Gastrocnemius medialis (tissue), 4 donors: ENCODE data around the gene SOWAHD. TPM values are rescaled to one million over a fixed set of nuclear protein-coding genes. Genes with fewer than 3 reads are reported as not detected.

Experiments used
- ATAC-seq, 2 donors: fragments of 150-250 bp; one replicate each; pipeline ENCODE4 v1.9.1; 2016
- DNase-seq, 2 donors: peaks; one replicate each; pipeline ENCODE4 v3.0.0-alpha.2; 2019
- H3K27ac ChIP-seq, 4 donors: fragments of 200-600 bp; sonication (generic); 1 replicate in 1 of 4; 2 replicates in 3 of 4; pipeline ENCODE4 v1.5.1; 2016 to 2018; ENCODE audit warnings: mild to moderate bottlenecking in 2 of 4, moderate library complexity in 1 of 4
- H3K27me3 ChIP-seq, 3 donors: fragments of 200-600 bp; sonication (generic) in 2 of 3; 1 replicate in 1 of 3; 2 replicates in 2 of 3; pipeline versions ENCODE4 v1.5.1 to v1.6.0; 2016 to 2019; ENCODE audit warnings: mild to moderate bottlenecking in 1 of 3, moderate library complexity in 1 of 3
- H3K36me3 ChIP-seq, 2 donors: fragments of 200-600 bp; sonication (generic) in 1 of 2; one replicate each; pipeline ENCODE4 v1.5.1; 2017 to 2018
- H3K4me1 ChIP-seq, 2 donors: fragments of 200-600 bp; sonication (generic) in 1 of 2; one replicate each; pipeline ENCODE4 v1.5.1; 2016 to 2017; ENCODE audit warnings: mild to moderate bottlenecking in 2 of 2
- H3K4me3 ChIP-seq, 4 donors: fragments of 200-600 bp; sonication (generic) in 3 of 4; 1 replicate in 1 of 4; 2 replicates in 3 of 4; pipeline ENCODE4 v1.5.1; 2016 to 2019; ENCODE audit warnings: mild to moderate bottlenecking in 2 of 4
- H3K9me3 ChIP-seq, 3 donors: fragments of 200-600 bp; sonication (generic) in 2 of 3; 1 replicate in 1 of 3; 2 replicates in 2 of 3; pipeline ENCODE4 v1.5.1; 2016 to 2019
- CTCF ChIP-seq, 5 experiments: fragments of 450-650 bp in 3 of 5; fragments of 200-600 bp in 2 of 5; sonication (generic) in 2 of 5; IDR thresholded peaks in 4 of 5; conservative IDR thresholded peaks in 1 of 5; 1 replicate in 4 of 5; 2 replicates in 1 of 5; pipeline ENCODE4 v1.5.1; 2016 to 2019; ENCODE audit warnings: antibody characterized with exemption in 5 of 5, mild to moderate bottlenecking in 3 of 5, moderate library complexity in 3 of 5
- POLR2A ChIP-seq, 2 donors: fragments of 450-650 bp; IDR thresholded peaks; one replicate each; pipeline ENCODE4 v1.6.1; 2017; ENCODE audit warnings: antibody characterized with exemption in 2 of 2, mild to moderate bottlenecking in 2 of 2, moderate library complexity in 2 of 2
- in situ Hi-C, 4 donors: fragments of 200-750 bp; cut with MboI; loops; one replicate each; pipeline versions ENCODE4 v1.15.0 to v1.8.0; 2017; ENCODE audit warnings: low sequenced_read_pairs in 4 of 4
- intact Hi-C: fragments of 100-400 bp; cut with DNase I; formaldehyde crosslinking; loops from one replicate; pipeline ENCODE4 v1.15.1; 2023; ENCODE audit warnings: low total_unique reads
- total RNA-seq, 4 donors: library from RNA; depleted of rRNA; stranded (reverse); fragments of >200 nt; gene quantifications; one replicate each; pipeline versions ENCODE4 v1.1.0 to v1.2.3, GENCODE V29; 2016

SOWAHD gene
- total RNA-seq, 4 donors from 2014 or later, result 0.76 TPM; not detected in 3

GRCh38 chrX:119809185-119809666 is 50.8 kb downstream of the SOWAHD start:
- intact Hi-C loops (no loop called here), in situ Hi-C loops (no loop called here)
- H3K4me3 ChIP-seq, result no peak overlapping the region
- no peaks in the 10 kb centered on the region for H3K36me3 ChIP-seq
- no peak for DNase-seq
- no peaks in the 10 kb centered on the region for H3K27me3 ChIP-seq
- no peak overlapping the region for H3K27ac ChIP-seq
- H3K4me1 ChIP-seq, result no peaks in the 10 kb centered on the region
- no peak for ATAC-seq
- no peak for TF ChIP-seq CTCF (IDR thresholded peaks at IDR 0.05 in 4 of 5, conservative IDR thresholded peaks at IDR 0.05 in 1 of 5)
- no peak for TF ChIP-seq POLR2A (IDR thresholded peaks at IDR 0.05)
- H3K9me3 ChIP-seq, result no peaks in the 10 kb centered on the region

Other genes with a start within 250 kb of the SOWAHD start
- 10 to 100 TPM; 15.3 to 38.0 (median 17.3) TPM for gene STEEP1, start 193.2 kb upstream of the SOWAHD start, total RNA-seq
- gene UBE2A, start 184.0 kb upstream of the SOWAHD start, total RNA-seq, result 10 to 100 TPM; 28.1 to 41.7 (median 35.9) TPM
- 1 to 10 TPM; 2.5 to 5.1 (median 4.3) TPM for gene NKRF, start 152.2 kb upstream of the SOWAHD start, total RNA-seq
- 10 to 100 TPM in 1 of 4 donors, 1 to 10 TPM in 3; 1.2 to 11.1 (median 3.5) TPM for gene SEPTIN6, start 65.4 kb upstream of the SOWAHD start, total RNA-seq
- 1,000 to 10,000 TPM; 3,033 to 5,904 (median 3,913) TPM for gene RPL39, start 33.0 kb downstream of the SOWAHD start, total RNA-seq
- gene UPF3B, start 94.4 kb downstream of the SOWAHD start, total RNA-seq, result 1 to 10 TPM; 4.7 to 6.3 (median 5.7) TPM
- gene RNF113A, start 113.1 kb downstream of the SOWAHD start, total RNA-seq, result 10 to 100 TPM in 2 of 4 donors, 1 to 10 TPM in 2; 8.9 to 15.7 (median 12.1) TPM
- gene NDUFA1, start 113.2 kb downstream of the SOWAHD start, total RNA-seq, result 100 to 1,000 TPM; 101 to 119 (median 105) TPM
- not detected for gene AKAP14, start 137.3 kb downstream of the SOWAHD start, total RNA-seq
- 1 to 10 TPM; 3.4 to 5.1 (median 4.3) TPM for gene NKAP, start 185.2 kb downstream of the SOWAHD start, total RNA-seq